SK-N-SH treated with all-trans-retinoic acid at 6 μM for 48 hours (cell line): Measurements from ENCODE around the gene UBA6.

Source experiments
- BACH2 ChIP-seq: fragments of 250-450 bp; sonication (Bioruptor Pico); IDR thresholded peaks from 2 replicates; pipeline ENCODE4 v1.9.0; 2021; ENCODE audit warnings: mild to moderate bottlenecking, borderline replicate concordance
- GLIS3 ChIP-seq: fragments of 250-450 bp; sonication (Bioruptor Pico); IDR thresholded peaks from 2 replicates; pipeline ENCODE4 v1.5.0; 2020; ENCODE audit warnings: mild to moderate bottlenecking, moderate library complexity
- TSHZ2 ChIP-seq: fragments of 250-450 bp; sonication (Bioruptor Pico); IDR thresholded peaks from 2 replicates; pipeline ENCODE4 v1.5.0; 2020; ENCODE audit warnings: mild to moderate bottlenecking, moderate library complexity
- ZFP30 ChIP-seq: fragments of 450-650 bp; formaldehyde crosslinking; IDR thresholded peaks from 2 replicates; pipeline ENCODE4 v1.5.0; 2022; ENCODE audit warnings: mild to moderate bottlenecking, moderate library complexity
- TF ChIP-seq, protein P1 (sequence below): fragments of 250-450 bp; sonication (Bioruptor Pico); IDR thresholded peaks from 2 replicates; pipeline ENCODE4 v1.8.0; 2020; ENCODE audit warnings: mild to moderate bottlenecking, moderate library complexity, borderline replicate concordance

DNA sequence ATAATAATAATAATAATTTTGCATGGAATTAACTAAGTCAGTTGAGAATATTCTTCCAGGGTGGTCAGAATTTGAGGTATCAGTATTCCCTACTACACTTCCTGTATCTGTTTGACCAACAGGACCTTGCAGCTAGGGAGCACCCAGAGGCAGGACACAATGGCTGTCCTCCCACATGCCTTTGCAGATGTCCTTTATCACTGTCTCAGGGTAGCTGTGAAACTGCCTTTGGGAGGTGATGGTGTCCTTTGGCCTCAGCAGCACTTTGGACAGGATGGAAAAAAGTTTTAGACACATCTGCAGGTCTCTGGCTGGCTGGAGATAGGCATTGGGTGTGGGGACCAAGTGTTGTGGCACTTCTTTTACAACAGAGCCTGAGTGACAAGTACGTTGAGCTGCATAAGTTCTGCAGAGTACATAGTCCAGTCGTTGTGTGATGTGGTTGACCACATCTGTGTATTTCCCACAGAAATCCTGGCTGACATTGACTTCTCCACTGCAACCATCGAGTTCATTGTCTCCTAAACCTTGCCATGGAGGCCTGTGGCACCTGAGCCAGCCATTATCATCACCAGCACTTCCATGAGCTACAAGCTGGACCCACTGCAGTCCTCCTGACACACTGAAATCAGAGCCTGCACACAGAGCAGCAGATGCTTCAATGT is 19.1 kb upstream of the UBA6 start:
- TF ChIP-seq ZFP30 (CRISPR knock-in tag), result no peak
- TF ChIP-seq BACH2 (CRISPR knock-in tag), result no peak
- TF ChIP-seq, protein P1, sequence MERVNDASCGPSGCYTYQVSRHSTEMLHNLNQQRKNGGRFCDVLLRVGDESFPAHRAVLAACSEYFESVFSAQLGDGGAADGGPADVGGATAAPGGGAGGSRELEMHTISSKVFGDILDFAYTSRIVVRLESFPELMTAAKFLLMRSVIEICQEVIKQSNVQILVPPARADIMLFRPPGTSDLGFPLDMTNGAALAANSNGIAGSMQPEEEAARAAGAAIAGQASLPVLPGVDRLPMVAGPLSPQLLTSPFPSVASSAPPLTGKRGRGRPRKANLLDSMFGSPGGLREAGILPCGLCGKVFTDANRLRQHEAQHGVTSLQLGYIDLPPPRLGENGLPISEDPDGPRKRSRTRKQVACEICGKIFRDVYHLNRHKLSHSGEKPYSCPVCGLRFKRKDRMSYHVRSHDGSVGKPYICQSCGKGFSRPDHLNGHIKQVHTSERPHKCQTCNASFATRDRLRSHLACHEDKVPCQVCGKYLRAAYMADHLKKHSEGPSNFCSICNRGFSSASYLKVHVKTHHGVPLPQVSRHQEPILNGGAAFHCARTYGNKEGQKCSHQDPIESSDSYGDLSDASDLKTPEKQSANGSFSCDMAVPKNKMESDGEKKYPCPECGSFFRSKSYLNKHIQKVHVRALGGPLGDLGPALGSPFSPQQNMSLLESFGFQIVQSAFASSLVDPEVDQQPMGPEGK (CRISPR knock-in tag), result no peak
- no peak for TF ChIP-seq GLIS3
- TF ChIP-seq TSHZ2 (CRISPR knock-in tag), result no peak
